Heart left ventricle (tissue), 16 donors: ENCODE results near the gene LYRM7. TPM values are rescaled to one million over a fixed set of nuclear protein-coding genes. Genes with fewer than 3 reads are reported as not detected.

Experiments used
- ATAC-seq, 4 donors: fragments of 200-7000 bp; cut with Tn5 transposase; one replicate each; pipeline ENCODE4 v1.9.1; 2020 to 2022; ENCODE audit warnings: moderate library complexity in 4 of 4, mild to moderate bottlenecking in 3 of 4, moderate number of reproducible peaks in 1 of 4
- DNase-seq, 5 donors: peaks; one replicate each; pipeline ENCODE4 v3.0.0-alpha.2; 2020
- H3K27ac ChIP-seq, 12 donors: fragments of 200-600 bp; sonication (generic) in 4 of 12; one replicate each; pipeline versions ENCODE4 v1.5.0 to v1.8.0; 2016 to 2022; ENCODE audit warnings: mild to moderate bottlenecking in 2 of 12
- H3K27me3 ChIP-seq, 9 donors: fragments of 200-600 bp; sonication (generic) in 2 of 9; one replicate each; pipeline versions ENCODE4 v1.5.1 to v1.8.0; 2016 to 2022; ENCODE audit warnings: mild to moderate bottlenecking in 3 of 9
- H3K36me3 ChIP-seq, 9 donors: fragments of 200-600 bp; sonication (generic) in 2 of 9; one replicate each; pipeline versions ENCODE4 v1.5.0 to v1.8.0; 2018 to 2022; ENCODE audit warnings: mild to moderate bottlenecking in 2 of 9
- H3K4me1 ChIP-seq, 12 donors: fragments of 200-600 bp; sonication (generic) in 4 of 12; one replicate each; pipeline versions ENCODE4 v1.5.0 to v1.8.0; 2016 to 2022; ENCODE audit warnings: mild to moderate bottlenecking in 3 of 12
- H3K4me3 ChIP-seq, 12 donors: fragments of 200-600 bp; sonication (generic) in 4 of 12; one replicate each; pipeline versions ENCODE4 v1.5.0 to v1.8.0; 2017 to 2022; ENCODE audit warnings: mild to moderate bottlenecking in 9 of 12, moderate library complexity in 4 of 12
- H3K9me3 ChIP-seq, 12 donors: fragments of 200-600 bp; sonication (generic) in 4 of 12; one replicate each; pipeline versions ENCODE4 v1.5.0 to v1.8.0; 2016 to 2022; ENCODE audit warnings: mild to moderate bottlenecking in 1 of 12
- POLR2A ChIP-seq, 2 donors: fragments of 450-650 bp; IDR thresholded peaks; one replicate each; pipeline ENCODE4 v1.6.1; 2017; ENCODE audit warnings: antibody characterized with exemption in 2 of 2, mild to moderate bottlenecking in 2 of 2, moderate library complexity in 2 of 2
- WGBS, 4 donors: extraction: QIAGEN DNeasy Blood & Tissue Kit in 2 of 4; methylation state at CpG; one replicate each; pipeline versions ENCODE4 v1.1.5 to v1.1.7; 2013 to 2018; 5-methylcytosine and 5-hydroxymethylcytosine counted together
- intact Hi-C, 10 donors: fragments of 100-400 bp; cut with DNase I; formaldehyde crosslinking; loops; one replicate each; pipeline versions ENCODE4 v1.11.1 to v1.14.2; 2022
- polyA plus RNA-seq, 2 donors: library from polyadenylated mRNA; stranded (reverse); fragments of 200-250 nt; gene quantifications; one replicate each; pipeline ENCODE4 v1.2.3, GENCODE V29; 2013
- total RNA-seq, 9 donors: library from RNA; depleted of rRNA in 2 of 9; stranded (reverse); fragments of >200 nt in 2 of 9; fragmentation: NEBNext Ultra II Directional in 3 of 9; extraction: Animal tissue kit (Norgen Biotek cat#: 25700) in 3 of 9; gene quantifications; one replicate each; pipeline versions ENCODE4 v1.1.0 to v1.2.4, GENCODE V29; 2016 to 2023
- TF ChIP-seq, protein P1 (sequence below), 12 donors: fragments of 200-600 bp; sonication (generic) in 4 of 12; IDR thresholded peaks; one replicate each; pipeline versions ENCODE4 v1.5.0 to v1.8.0; 2018 to 2022; ENCODE audit warnings: antibody characterized with exemption in 12 of 12, mild to moderate bottlenecking in 5 of 12
- donor health status: ischemic (EF 13 %, LVEDD 7.1; RV severe dilation, severe dysfunction).
- donor health status: healthy with polysubstance abuse.
- donor health status: DM: no; HTN: yes; CAD: no.
- donor health status: DM: no; HTN: no; CAD: no.
- donor health status: ischemic (EF 25% LVEDD 6.9; RV normal size, moderate dysfunction).
- donor health status: ischemic (EF 25% LVEDD 5.7; RV mildly dilated, moderate dysfunction).
- donor health status: healthy.
- donor health status: DM: yes; HTN: yes; CAD: no.
- donor health status: ischemic (EF 35%, LVEDD 5.7; RV mildly dilated, moderate dysfunction).
- donor health status: nonischemic (EF 11% LVEDD 7.7; RV severe dilation, severe dysfunction).
- donor health status: DM: yes; HTN: yes; CAD: no.
- donor health status: PGD.
- donor health status: ischemic (EF 29% LVEDD 5.4; RV normal size, mild dysfunction).
- donor health status: nonischemic (EF 23%, LVEDD 6.1; RV moderate dilation, normal function).

Gene LYRM7
- total and polyA plus RNA-seq, 11 donors, result 11.8 to 27.1 (median 20.0) TPM

DNA sequence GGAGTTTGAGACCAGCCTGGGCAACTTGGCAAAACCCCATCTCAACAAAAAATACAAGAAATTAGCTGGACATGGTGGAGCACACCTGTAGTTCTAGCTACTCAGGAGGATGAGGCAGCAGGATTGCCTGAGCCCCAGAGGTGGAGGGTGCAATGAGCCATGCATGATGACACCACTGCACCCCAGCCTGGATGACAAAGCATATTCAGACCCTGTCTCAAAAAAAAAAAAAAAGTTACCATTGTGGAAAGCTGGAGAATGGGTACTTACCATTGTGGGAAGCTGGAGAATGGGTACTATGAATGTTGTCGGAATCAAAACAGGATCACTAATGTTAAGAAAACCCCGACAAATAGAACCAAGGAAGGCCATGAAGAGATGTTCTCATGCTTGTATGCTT, 31.4 kb upstream of the LYRM7 start:
- H3K4me1 ChIP-seq, result no peaks in the 10 kb centered on the region

DNA sequence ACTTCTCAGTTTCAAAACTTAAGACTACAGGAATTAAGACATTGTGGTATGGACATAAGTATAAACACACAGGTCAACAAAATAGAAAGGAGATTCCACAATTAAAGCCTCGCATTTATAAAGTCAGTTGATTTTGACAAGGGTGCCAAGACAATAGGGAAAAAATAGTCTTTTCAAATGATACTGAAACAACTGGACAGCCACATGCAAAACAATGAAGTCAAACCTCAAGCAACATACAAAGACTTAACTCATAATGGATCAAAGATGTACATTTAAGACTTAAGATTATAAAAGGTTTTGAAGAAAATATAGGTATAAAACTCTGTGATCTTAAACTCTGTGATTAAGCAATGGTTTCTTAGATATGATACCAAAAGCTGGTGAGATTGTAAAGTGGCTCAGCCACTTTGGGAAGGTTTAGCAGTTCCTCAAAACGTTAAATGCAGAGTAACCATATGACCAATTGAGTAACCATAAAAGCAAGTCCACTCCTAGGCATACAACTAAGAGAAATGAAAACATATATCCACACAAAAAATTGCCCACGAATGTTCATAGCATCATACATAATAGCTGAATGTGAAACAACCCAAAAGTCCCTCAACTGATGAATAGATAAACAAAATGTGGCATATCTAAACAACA, 27.6 kb upstream of the LYRM7 start:
- 53 to 62% (median 56%) methylated on average over 3 of the region's 3 CpGs for WGBS, 4 donors
- intact Hi-C loops, result no loop called here
- no peaks in the 10 kb centered on the region for H3K36me3 ChIP-seq
- TF ChIP-seq, protein P1, sequence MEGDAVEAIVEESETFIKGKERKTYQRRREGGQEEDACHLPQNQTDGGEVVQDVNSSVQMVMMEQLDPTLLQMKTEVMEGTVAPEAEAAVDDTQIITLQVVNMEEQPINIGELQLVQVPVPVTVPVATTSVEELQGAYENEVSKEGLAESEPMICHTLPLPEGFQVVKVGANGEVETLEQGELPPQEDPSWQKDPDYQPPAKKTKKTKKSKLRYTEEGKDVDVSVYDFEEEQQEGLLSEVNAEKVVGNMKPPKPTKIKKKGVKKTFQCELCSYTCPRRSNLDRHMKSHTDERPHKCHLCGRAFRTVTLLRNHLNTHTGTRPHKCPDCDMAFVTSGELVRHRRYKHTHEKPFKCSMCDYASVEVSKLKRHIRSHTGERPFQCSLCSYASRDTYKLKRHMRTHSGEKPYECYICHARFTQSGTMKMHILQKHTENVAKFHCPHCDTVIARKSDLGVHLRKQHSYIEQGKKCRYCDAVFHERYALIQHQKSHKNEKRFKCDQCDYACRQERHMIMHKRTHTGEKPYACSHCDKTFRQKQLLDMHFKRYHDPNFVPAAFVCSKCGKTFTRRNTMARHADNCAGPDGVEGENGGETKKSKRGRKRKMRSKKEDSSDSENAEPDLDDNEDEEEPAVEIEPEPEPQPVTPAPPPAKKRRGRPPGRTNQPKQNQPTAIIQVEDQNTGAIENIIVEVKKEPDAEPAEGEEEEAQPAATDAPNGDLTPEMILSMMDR (IDR thresholded peaks at IDR 0.05), result no peak
- TF ChIP-seq POLR2A (IDR thresholded peaks at IDR 0.05), result no peak
- ATAC-seq, result no peak
- no peaks in the 10 kb centered on the region for H3K9me3 ChIP-seq
- H3K4me3 ChIP-seq, result no peak overlapping the region
- no peaks in the 10 kb centered on the region for H3K4me1 ChIP-seq
- H3K27me3 ChIP-seq, result no peaks in the 10 kb centered on the region
- H3K27ac ChIP-seq, result no peak overlapping the region
- no peak for DNase-seq

More for the DNA sequence above, 31.4 kb upstream of the LYRM7 start:
- H3K4me3 ChIP-seq, result no peak overlapping the region
- ATAC-seq (no peak), DNase-seq (no peak)
- intact Hi-C loops, result no loop called here
- peaks cover 0 to 4% (median 0%) of the 10 kb centered on the region in 12 donors for H3K9me3 ChIP-seq
- no peak for TF ChIP-seq POLR2A (IDR thresholded peaks at IDR 0.05)
- TF ChIP-seq, protein P1 (IDR thresholded peaks at IDR 0.05), result no peak
- H3K27ac ChIP-seq, result no peak overlapping the region
- H3K27me3 ChIP-seq, result no peaks in the 10 kb centered on the region
- WGBS, 4 donors, result 94 to 97% (median 95%) methylated on average over 2 of the region's 2 CpGs
- no peaks in the 10 kb centered on the region for H3K36me3 ChIP-seq

DNA sequence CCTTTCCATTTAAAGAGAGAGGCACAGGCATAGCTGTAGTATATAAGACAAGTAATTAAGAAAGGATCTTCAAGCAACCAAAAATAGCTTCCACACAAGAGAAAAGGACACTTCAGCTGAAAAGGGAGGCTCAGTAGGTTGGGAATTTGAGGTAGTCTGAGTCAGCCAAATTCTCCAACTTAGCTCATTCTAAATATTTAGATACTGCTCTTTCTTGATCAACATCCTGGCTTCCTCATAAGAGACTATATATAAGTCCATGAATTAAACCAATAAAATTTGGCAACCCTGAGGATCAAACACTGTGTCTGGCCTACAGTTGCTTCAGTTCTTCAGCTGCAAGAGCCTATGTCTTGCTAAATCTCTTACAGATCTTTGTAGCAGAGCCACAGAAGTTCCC, 23.5 kb upstream of the LYRM7 start:
- intact Hi-C loops, result no loop called here
- TF ChIP-seq POLR2A (IDR thresholded peaks at IDR 0.05), result no peak
- TF ChIP-seq, protein P1 (IDR thresholded peaks at IDR 0.05), result no peak
- no peak for DNase-seq
- Histone ChIP-seq H3K27ac (no peak overlapping the region), H3K4me3 (no peak overlapping the region), H3K27me3 (no peaks in the 10 kb centered on the region), H3K9me3 (no peaks in the 10 kb centered on the region), H3K36me3 (no peaks in the 10 kb centered on the region), H3K4me1 (no peaks in the 10 kb centered on the region)
- ATAC-seq, result no peak

DNA sequence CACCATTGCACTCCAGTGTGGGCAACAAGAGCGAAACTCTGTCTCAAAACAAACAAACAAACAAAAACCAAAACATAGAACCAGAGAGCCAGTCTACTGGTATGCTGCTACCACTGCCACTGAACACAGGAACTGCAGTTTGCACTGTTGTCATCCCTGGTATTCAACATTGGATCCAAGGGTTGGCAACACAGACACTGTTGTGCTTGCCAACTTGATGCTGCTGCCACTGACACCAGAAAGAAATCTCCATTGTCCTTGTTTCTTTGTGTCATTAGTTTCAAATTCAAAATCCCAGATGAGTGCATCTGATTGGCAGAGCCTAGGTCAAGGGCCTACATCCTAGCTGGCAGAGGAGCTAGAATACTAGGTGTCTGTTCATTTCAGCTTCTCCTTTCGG, 21.9 kb upstream of the LYRM7 start:
- Histone ChIP-seq H3K36me3 (no peaks in the 10 kb centered on the region), H3K9me3 (no peaks in the 10 kb centered on the region), H3K27me3 (no peaks in the 10 kb centered on the region), H3K4me3 (no peak overlapping the region), H3K27ac (no peak overlapping the region), H3K4me1 (no peaks in the 10 kb centered on the region)
- intact Hi-C loops, result no loop called here
- WGBS, 4 donors, result 80 to 95% (median 94%) methylated on average over 2 of the region's 2 CpGs
- TF ChIP-seq, protein P1 (IDR thresholded peaks at IDR 0.05), result no peak
- no peak for TF ChIP-seq POLR2A (IDR thresholded peaks at IDR 0.05)
- peak in 2 of 4 donors; percentile 61 to 79 for ATAC-seq
- DNase-seq, result no peak
